HEK293 (cell line): ENCODE results near the gene ANKRD44.

Experiments used
- CTCF ChIP-seq: fragments of 450-650 bp; formaldehyde crosslinking; IDR thresholded peaks from 2 replicates; pipeline ENCODE4 v1.5.1; 2016; ENCODE audit warnings: missing biosample characterization, missing genetic modification characterization
- MEIS1 ChIP-seq: sonication (generic); formaldehyde crosslinking; IDR thresholded peaks from 2 replicates; pipeline ENCODE4 v1.8.1; 2022; ENCODE audit warnings: missing genetic modification reagents, mild to moderate bottlenecking, borderline replicate concordance
- PRDM2 ChIP-seq: fragments of 450-650 bp; formaldehyde crosslinking; IDR thresholded peaks from 2 replicates; pipeline ENCODE4 v1.5.1; 2016; ENCODE audit warnings: missing biosample characterization, missing genetic modification characterization, borderline replicate concordance
- REPIN1 ChIP-seq: fragments of 450-650 bp; formaldehyde crosslinking; IDR thresholded peaks from 2 replicates; pipeline ENCODE4 v1.5.1; 2017; ENCODE audit warnings: missing biosample characterization, missing genetic modification characterization, low read depth
- ZBTB11 ChIP-seq: fragments of 450-650 bp; formaldehyde crosslinking; conservative IDR thresholded peaks from 2 replicates; pipeline ENCODE4 v1.5.1; 2016; ENCODE audit warnings: low read depth, missing biosample characterization, missing genetic modification characterization
- ZNF10 ChIP-seq: fragments of 450-650 bp; formaldehyde crosslinking; IDR thresholded peaks from 2 replicates; pipeline ENCODE4 v1.5.1; 2017; ENCODE audit warnings: missing biosample characterization, missing genetic modification characterization
- ZNF114 ChIP-seq: fragments of 450-650 bp; formaldehyde crosslinking; IDR thresholded peaks from 2 replicates; pipeline ENCODE4 v1.5.0; 2017; ENCODE audit warnings: missing biosample characterization, missing genetic modification characterization
- ZNF140 ChIP-seq: fragments of 450-650 bp; formaldehyde crosslinking; IDR thresholded peaks from 2 replicates; pipeline ENCODE4 v1.5.1; 2016; ENCODE audit warnings: missing biosample characterization, missing genetic modification characterization
- ZNF335 ChIP-seq: fragments of 450-650 bp; formaldehyde crosslinking; conservative IDR thresholded peaks from 2 replicates; pipeline ENCODE4 v1.5.1; 2016; ENCODE audit warnings: missing biosample characterization, missing genetic modification characterization
- ZNF404 ChIP-seq: fragments of 450-650 bp; formaldehyde crosslinking; IDR thresholded peaks from 2 replicates; pipeline ENCODE4 v1.5.1; 2017; ENCODE audit warnings: missing biosample characterization, missing genetic modification characterization
- ZNF629 ChIP-seq: fragments of 450-650 bp; formaldehyde crosslinking; IDR thresholded peaks from 2 replicates; pipeline ENCODE4 v1.5.1; 2017; ENCODE audit warnings: missing biosample characterization, missing genetic modification characterization
- ZSCAN16 ChIP-seq: fragments of 450-650 bp; formaldehyde crosslinking; IDR thresholded peaks from 2 replicates; pipeline ENCODE4 v1.5.1; 2016; ENCODE audit warnings: missing biosample characterization, missing genetic modification characterization
- ZSCAN18 ChIP-seq: fragments of 450-650 bp; formaldehyde crosslinking; IDR thresholded peaks from 2 replicates; pipeline ENCODE4 v1.5.1; 2016; ENCODE audit warnings: missing biosample characterization, missing genetic modification characterization
- ZSCAN30 ChIP-seq: fragments of 450-650 bp; IDR thresholded peaks from 2 replicates; pipeline ENCODE4 v1.5.1; 2018; ENCODE audit warnings: missing biosample characterization, mild to moderate bottlenecking, missing genetic modification characterization, moderate library complexity

- TF ChIP-seq CTCF (tag by site-specific recombination) (no peak), ZNF10 (tag by site-specific recombination) (no peak), ZSCAN18 (tag by site-specific recombination) (no peak), ZNF114 (tag by site-specific recombination) (no peak), ZNF335 (tag by site-specific recombination) (no peak), ZNF404 (tag by site-specific recombination) (no peak), ZSCAN16 (tag by site-specific recombination) (no peak), MEIS1 (CRISPR knock-in tag) (no peak), REPIN1 (tag by site-specific recombination) (no peak), ZNF629 (no peak), ZSCAN30 (tag by site-specific recombination) (no peak), ZBTB11 (tag by site-specific recombination) (no peak), ZNF140 (tag by site-specific recombination) (no peak), PRDM2 (tag by site-specific recombination) (no peak)
These were observed 1.4 kb downstream of the ANKRD44 start for GRCh38 chr2:197308996-197309690.
